NCI-H460 (cell line): ENCODE measurements around the gene LRRTM4. TPM values are rescaled to one million over a fixed set of nuclear protein-coding genes. Genes with fewer than 3 reads are reported as not detected.

Source experiments
- small RNA-seq, 2 experiments: library from RNA; depleted of rRNA; stranded (forward); fragments of <200 nt; gene quantifications; one replicate each; pipeline ENCODE3, GENCODE V24; 2014
- total RNA-seq: library from RNA; depleted of rRNA; stranded (reverse); fragments of >200 nt; shearing (Covaris generic); gene quantifications from 2 replicates; pipeline ENCODE4 v1.2.3, GENCODE V29; 2014

LRRTM4 gene
- total RNA-seq, 1 experiment from 2014 or later: 0.05 TPM

Small RNAs within 50 kb of the gene (small RNA-seq; reads per million reads assigned to genes)
- gene RNA5SP98: 0 to 0.23 reads per million in 2 experiments
